Measurements from ENCODE around the gene PEX5L. TPM values are rescaled to one million over a fixed set of nuclear protein-coding genes. Genes with fewer than 3 reads are reported as not detected.

Gene PEX5L
- total RNA-seq, 1 experiment from 2014 or later: 3.2 TPM

DNA sequence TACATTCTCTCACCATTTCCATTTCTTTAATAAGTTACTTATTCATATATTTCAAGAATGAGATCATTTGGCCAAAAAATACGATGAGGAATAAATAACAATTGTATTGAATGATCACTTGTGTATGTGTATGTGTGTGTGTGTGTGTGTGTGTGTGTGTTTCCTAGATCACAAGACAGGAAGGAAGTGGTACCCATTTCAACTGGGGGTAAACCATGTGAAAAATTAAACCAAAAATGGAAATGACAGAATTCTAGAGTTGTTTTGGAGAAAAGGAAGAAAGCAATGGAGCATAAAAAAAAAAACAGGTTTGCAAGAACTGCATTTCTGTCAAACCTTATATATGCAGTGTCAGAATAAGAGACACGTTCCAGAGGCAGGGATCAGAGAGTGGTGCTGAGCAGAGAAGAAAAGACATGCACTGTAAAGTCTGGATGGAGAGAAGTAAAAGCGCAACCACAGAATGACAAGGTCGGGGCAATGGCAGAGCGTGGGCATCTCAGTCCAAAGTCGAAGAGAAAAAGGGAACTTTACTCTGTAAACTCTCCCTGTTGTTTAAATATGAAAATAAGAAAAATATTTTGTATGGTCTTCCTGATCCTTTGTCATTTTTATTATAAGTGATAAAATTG lies 75.5 kb downstream of the PEX5L start:
- no peak overlapping the region for H3K4me3 Mint-ChIP-seq
- POLR2A ChIA-PET: no interaction called here
- CTCF ChIA-PET: interaction anchor here (0.8 kb wide), 1 partner anchor 93 kb away, joined by 3 read pairs; no protein-coding TSS in a partner anchor
- DNase-seq (ENCODE audit: low spot score): no peak
- ATAC-seq: no peak
- H3K36me3 Mint-ChIP-seq: no peaks in the 10 kb centered on the region
- H3K9me3 Mint-ChIP-seq: no peaks in the 10 kb centered on the region
- no peaks in the 10 kb centered on the region for H3K27me3 Mint-ChIP-seq (ENCODE audit: low read depth)
- TF ChIP-seq IRF2 (CRISPR knock-in tag; IDR thresholded peaks at IDR 0.05; ENCODE audit: borderline replicate concordance, low read depth) (no peak), GRHL2 (CRISPR knock-in tag; IDR thresholded peaks at IDR 0.05; ENCODE audit: insufficient replicate concordance, severe bottlenecking) (no peak), MYBL2 (CRISPR knock-in tag; IDR thresholded peaks at IDR 0.05) (no peak), NR3C1 (CRISPR knock-in tag; conservative IDR thresholded peaks at IDR 0.05; ENCODE audit: low read depth) (no peak), ZNF317 (CRISPR knock-in tag; IDR thresholded peaks at IDR 0.05; ENCODE audit: borderline replicate concordance, low read depth) (no peak)
- H3K27ac Mint-ChIP-seq: no peak overlapping the region
- no peaks in the 10 kb centered on the region for H3K4me1 Mint-ChIP-seq

DNA sequence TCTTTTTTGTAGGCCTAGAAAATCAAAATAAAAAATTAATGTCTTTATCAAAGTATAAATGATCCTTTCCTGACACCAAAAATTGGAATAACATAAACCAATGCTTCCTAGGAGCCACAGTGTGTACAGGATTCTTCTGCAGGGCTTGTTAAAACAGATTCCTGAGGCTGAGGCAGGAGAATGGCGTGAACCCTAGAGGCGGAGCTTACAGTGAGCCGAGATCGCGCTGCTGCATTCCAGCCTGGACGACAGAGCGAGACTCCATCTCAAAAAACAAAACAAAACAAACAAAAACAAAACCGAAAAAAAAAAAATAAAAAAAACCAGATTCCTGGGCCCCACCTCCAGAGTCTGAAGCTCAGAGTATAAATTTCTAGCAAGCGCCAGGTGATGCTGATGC lies 78.0 kb downstream of the PEX5L start:
- ATAC-seq (peak; percentile 47), DNase-seq (ENCODE audit: low spot score) (no peak)
- Mint-ChIP-seq H3K27ac (no peak overlapping the region), H3K4me3 (no peak overlapping the region), H3K9me3 (no peaks in the 10 kb centered on the region), H3K27me3 (ENCODE audit: low read depth) (no peaks in the 10 kb centered on the region), H3K36me3 (no peaks in the 10 kb centered on the region), H3K4me1 (peaks cover 11% of the 10 kb centered on the region; the same call in 1 of the 2 replicates)
- CTCF ChIA-PET: no interaction called here
- POLR2A ChIA-PET: no interaction called here
- TF ChIP-seq TP53 (CRISPR knock-in tag; IDR thresholded peaks at IDR 0.05) (no peak), IRF2 (CRISPR knock-in tag; IDR thresholded peaks at IDR 0.05; ENCODE audit: borderline replicate concordance, low read depth) (no peak), ZNF671 (CRISPR knock-in tag; IDR thresholded peaks at IDR 0.05) (no peak), TEAD4 (CRISPR knock-in tag; IDR thresholded peaks at IDR 0.05) (no peak), GRHL2 (CRISPR knock-in tag; IDR thresholded peaks at IDR 0.05; ENCODE audit: insufficient replicate concordance, severe bottlenecking) (no peak), ZNF263 (CRISPR knock-in tag; IDR thresholded peaks at IDR 0.05; ENCODE audit: low read depth) (no peak), GTF2I (CRISPR knock-in tag; conservative IDR thresholded peaks at IDR 0.05) (no peak), FOXK1 (CRISPR knock-in tag; IDR thresholded peaks at IDR 0.05) (no peak)
- TF ChIP-seq, protein P1, sequence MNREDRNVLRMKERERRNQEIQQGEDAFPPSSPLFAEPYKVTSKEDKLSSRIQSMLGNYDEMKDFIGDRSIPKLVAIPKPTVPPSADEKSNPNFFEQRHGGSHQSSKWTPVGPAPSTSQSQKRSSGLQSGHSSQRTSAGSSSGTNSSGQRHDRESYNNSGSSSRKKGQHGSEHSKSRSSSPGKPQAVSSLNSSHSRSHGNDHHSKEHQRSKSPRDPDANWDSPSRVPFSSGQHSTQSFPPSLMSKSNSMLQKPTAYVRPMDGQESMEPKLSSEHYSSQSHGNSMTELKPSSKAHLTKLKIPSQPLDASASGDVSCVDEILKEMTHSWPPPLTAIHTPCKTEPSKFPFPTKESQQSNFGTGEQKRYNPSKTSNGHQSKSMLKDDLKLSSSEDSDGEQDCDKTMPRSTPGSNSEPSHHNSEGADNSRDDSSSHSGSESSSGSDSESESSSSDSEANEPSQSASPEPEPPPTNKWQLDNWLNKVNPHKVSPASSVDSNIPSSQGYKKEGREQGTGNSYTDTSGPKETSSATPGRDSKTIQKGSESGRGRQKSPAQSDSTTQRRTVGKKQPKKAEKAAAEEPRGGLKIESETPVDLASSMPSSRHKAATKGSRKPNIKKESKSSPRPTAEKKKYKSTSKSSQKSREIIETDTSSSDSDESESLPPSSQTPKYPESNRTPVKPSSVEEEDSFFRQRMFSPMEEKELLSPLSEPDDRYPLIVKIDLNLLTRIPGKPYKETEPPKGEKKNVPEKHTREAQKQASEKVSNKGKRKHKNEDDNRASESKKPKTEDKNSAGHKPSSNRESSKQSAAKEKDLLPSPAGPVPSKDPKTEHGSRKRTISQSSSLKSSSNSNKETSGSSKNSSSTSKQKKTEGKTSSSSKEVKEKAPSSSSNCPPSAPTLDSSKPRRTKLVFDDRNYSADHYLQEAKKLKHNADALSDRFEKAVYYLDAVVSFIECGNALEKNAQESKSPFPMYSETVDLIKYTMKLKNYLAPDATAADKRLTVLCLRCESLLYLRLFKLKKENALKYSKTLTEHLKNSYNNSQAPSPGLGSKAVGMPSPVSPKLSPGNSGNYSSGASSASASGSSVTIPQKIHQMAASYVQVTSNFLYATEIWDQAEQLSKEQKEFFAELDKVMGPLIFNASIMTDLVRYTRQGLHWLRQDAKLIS (CRISPR knock-in tag; IDR thresholded peaks at IDR 0.05; ENCODE audit: borderline replicate concordance): no peak
- TF ChIP-seq, protein P2, sequence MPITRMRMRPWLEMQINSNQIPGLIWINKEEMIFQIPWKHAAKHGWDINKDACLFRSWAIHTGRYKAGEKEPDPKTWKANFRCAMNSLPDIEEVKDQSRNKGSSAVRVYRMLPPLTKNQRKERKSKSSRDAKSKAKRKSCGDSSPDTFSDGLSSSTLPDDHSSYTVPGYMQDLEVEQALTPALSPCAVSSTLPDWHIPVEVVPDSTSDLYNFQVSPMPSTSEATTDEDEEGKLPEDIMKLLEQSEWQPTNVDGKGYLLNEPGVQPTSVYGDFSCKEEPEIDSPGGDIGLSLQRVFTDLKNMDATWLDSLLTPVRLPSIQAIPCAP (CRISPR knock-in tag; IDR thresholded peaks at IDR 0.05): no peak
- TF ChIP-seq, protein P3, sequence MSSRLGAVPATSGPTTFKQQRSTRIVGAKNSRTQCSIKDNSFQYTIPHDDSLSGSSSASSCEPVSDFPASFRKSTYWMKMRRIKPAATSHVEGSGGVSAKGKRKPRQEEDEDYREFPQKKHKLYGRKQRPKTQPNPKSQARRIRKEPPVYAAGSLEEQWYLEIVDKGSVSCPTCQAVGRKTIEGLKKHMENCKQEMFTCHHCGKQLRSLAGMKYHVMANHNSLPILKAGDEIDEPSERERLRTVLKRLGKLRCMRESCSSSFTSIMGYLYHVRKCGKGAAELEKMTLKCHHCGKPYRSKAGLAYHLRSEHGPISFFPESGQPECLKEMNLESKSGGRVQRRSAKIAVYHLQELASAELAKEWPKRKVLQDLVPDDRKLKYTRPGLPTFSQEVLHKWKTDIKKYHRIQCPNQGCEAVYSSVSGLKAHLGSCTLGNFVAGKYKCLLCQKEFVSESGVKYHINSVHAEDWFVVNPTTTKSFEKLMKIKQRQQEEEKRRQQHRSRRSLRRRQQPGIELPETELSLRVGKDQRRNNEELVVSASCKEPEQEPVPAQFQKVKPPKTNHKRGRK (CRISPR knock-in tag; IDR thresholded peaks at IDR 0.05; ENCODE audit: borderline replicate concordance): no peak

DNA sequence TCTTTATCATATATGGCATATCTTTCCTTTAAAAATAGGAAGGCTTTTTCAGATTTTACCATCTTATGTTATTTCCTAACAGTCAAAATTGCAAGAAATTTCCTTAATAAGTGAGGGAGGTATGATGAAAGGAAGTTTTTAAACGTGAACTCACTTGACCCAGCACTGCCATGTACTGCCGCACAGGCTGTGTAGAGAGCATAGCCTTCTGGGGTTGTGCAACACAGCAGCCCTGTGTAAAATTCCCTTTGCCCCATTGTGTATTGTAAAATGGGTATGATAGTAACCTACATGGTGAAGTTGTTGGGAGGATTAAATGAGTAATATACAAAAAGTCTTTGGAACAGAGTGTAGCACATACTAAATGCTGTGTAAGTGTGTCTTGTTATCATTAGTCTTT lies 78.6 kb downstream of the PEX5L start:
- ATAC-seq (no peak), DNase-seq (ENCODE audit: low spot score) (no peak)
- Mint-ChIP-seq H3K27ac (no peak overlapping the region), H3K27me3 (ENCODE audit: low read depth) (no peaks in the 10 kb centered on the region), H3K4me1 (peaks cover 11% of the 10 kb centered on the region; the same call in 1 of the 2 replicates), H3K4me3 (no peak overlapping the region), H3K9me3 (peaks cover 3% of the 10 kb centered on the region; the same call in 1 of the 2 replicates), H3K36me3 (no peaks in the 10 kb centered on the region)
- TF ChIP-seq GTF2I (CRISPR knock-in tag; conservative IDR thresholded peaks at IDR 0.05) (no peak), JUN (CRISPR knock-in tag; IDR thresholded peaks at IDR 0.05) (no peak), KAT7 (CRISPR knock-in tag; IDR thresholded peaks at IDR 0.05; ENCODE audit: borderline replicate concordance) (no peak), ZBTB21 (CRISPR knock-in tag; IDR thresholded peaks at IDR 0.05; ENCODE audit: borderline replicate concordance) (no peak), ZNF138 (CRISPR knock-in tag; conservative IDR thresholded peaks at IDR 0.05) (no peak), PRRX2 (CRISPR knock-in tag; IDR thresholded peaks at IDR 0.05) (no peak), NR3C1 (CRISPR knock-in tag; conservative IDR thresholded peaks at IDR 0.05; ENCODE audit: low read depth) (no peak)
- TF ChIP-seq, protein P4, sequence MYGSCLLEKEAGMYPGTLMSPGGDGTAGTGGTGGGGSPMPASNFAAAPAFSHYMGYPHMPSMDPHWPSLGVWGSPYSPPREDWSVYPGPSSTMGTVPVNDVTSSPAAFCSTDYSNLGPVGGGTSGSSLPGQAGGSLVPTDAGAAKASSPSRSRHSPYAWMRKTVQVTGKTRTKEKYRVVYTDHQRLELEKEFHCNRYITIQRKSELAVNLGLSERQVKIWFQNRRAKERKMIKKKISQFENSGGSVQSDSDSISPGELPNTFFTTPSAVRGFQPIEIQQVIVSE (CRISPR knock-in tag; IDR thresholded peaks at IDR 0.05; ENCODE audit: borderline replicate concordance): no peak
- POLR2A ChIA-PET: no interaction called here
- CTCF ChIA-PET: no interaction called here

Measured in WTC11 (cell line).